K562 (cell line): ENCODE measurements around the gene RABGAP1L. TPM values are rescaled to one million over a fixed set of nuclear protein-coding genes. Genes with fewer than 3 reads are reported as not detected.

Source experiments
- ATAC-seq: fragments of 200-7000 bp; cut with Tn5 transposase; 3 replicates; pipeline ENCODE4 v1.9.1; 2020; ENCODE audit warnings: moderate library complexity
- BruUV-seq: library from RNA; stranded (reverse); fragments of 400-500 nt; replicated peaks from 2 replicates; lab custom pipeline; 2021; lab: Mats Ljungman, UMichigan
- CTCF ChIA-PET: fragments of 300-600 bp; formaldehyde crosslinking; extraction: SDS; loops from one replicate; lab custom pipeline; 2021; ENCODE audit warnings: low intra/inter-chr PET ratio; lab: Yijun Ruan, JAX
- POLR2A ChIA-PET: fragments of 300-600, 350-650 bp; sonication (Branson Sonifier 250); formaldehyde crosslinking; extraction: SDS; loops from one replicate; lab custom pipeline; 2021; ENCODE audit warnings: antibody characterized with exemption, inconsistent platforms; lab: Yijun Ruan, JAX
- DNase-seq, 4 experiments: peaks; one replicate each; pipeline versions ENCODE4 v3.0.0 to v3.0.0-alpha.2; 2011 to 2018; ENCODE audit warnings: low spot score in 3 of 4, mixed read lengths in 3 of 4; ENCODE audit errors: extremely low read depth in 1 of 4
- FAIRE-seq: peaks from 2 replicates; lab custom pipeline; 2011; peaks lifted over from hg19 to GRCh38; lab: Jason Lieb, UNC
- H2AFZ ChIP-seq: 2 replicates; pipeline ENCODE4 v1.6.0; 2011; ENCODE audit warnings: low read depth, low read length, control low read depth, inconsistent platforms
- H3K27ac ChIP-seq: fragments of 200-600 bp; 3 replicates; pipeline ENCODE4 v1.8.0; 2011; ENCODE audit warnings: low read depth, mild to moderate bottlenecking, control low read depth, inconsistent platforms, low read length, moderate library complexity, mixed read lengths; ENCODE audit errors: extremely low read depth
- H3K27me3 ChIP-seq, 2 experiments: fragments of 300-600 bp in 1 of 2; 2 replicates in 1 of 2; 3 replicates in 1 of 2; pipeline versions ENCODE4 v1.6.0 to v1.8.0; 2011; ENCODE audit warnings: inconsistent platforms in 2 of 2, low read length in 2 of 2, mild to moderate bottlenecking in 1 of 2, mixed read lengths in 1 of 2, moderate library complexity in 1 of 2; ENCODE audit not compliant: control insufficient read depth in 2 of 2, insufficient read depth in 2 of 2
- H3K36me3 ChIP-seq: fragments of 300-600 bp; 3 replicates; pipeline ENCODE4 v1.8.0; 2011; ENCODE audit warnings: mild to moderate bottlenecking, low read length, inconsistent platforms; ENCODE audit not compliant: control insufficient read depth, insufficient read depth
- H3K4me1 ChIP-seq, 2 experiments: fragments of 200-600 bp in 1 of 2; replicated peaks in 1 of 2; 2 replicates in 1 of 2; 3 replicates in 1 of 2; pipeline versions ENCODE4 v1.5.1 to v1.8.0; 2011; ENCODE audit warnings: inconsistent platforms in 2 of 2, low read length in 2 of 2, mild to moderate bottlenecking in 1 of 2, mixed read lengths in 1 of 2, moderate library complexity in 1 of 2; ENCODE audit not compliant: control insufficient read depth in 2 of 2, insufficient read depth in 2 of 2
- H3K4me2 ChIP-seq: 2 replicates; pipeline ENCODE4 v1.6.1; 2011; ENCODE audit warnings: low read length, control low read depth, inconsistent platforms, mixed read lengths; ENCODE audit not compliant: insufficient read depth
- H3K4me3 ChIP-seq: fragments of 200-600 bp; sonication (generic), shearing (Covaris generic); 2 replicates; pipeline ENCODE4 v1.5.1; 2016; ENCODE audit warnings: control low read depth, inconsistent platforms
- H3K79me2 ChIP-seq: fragments of 200-600 bp; 3 replicates; pipeline ENCODE4 v1.8.0; 2011; ENCODE audit warnings: low read length, inconsistent platforms; ENCODE audit not compliant: control insufficient read depth, insufficient read depth
- H3K9ac ChIP-seq, 2 experiments: 2 replicates each; pipeline versions ENCODE4 v1.6.0 to v1.6.1; 2011; ENCODE audit warnings: low read depth in 2 of 2, low read length in 2 of 2, control low read depth in 1 of 2, inconsistent platforms in 1 of 2, mild to moderate bottlenecking in 1 of 2, mixed read lengths in 1 of 2; ENCODE audit not compliant: insufficient read depth in 1 of 2
- H3K9me1 ChIP-seq: one replicate; pipeline ENCODE4 v1.6.0; 2011; ENCODE audit warnings: inconsistent platforms, mild to moderate bottlenecking, low read length, moderate library complexity; ENCODE audit not compliant: control insufficient read depth, insufficient read depth
- H3K9me3 ChIP-seq: replicated peaks from 2 replicates; pipeline ENCODE4 v1.5.1; 2011; ENCODE audit warnings: low read depth, low read length, inconsistent platforms; ENCODE audit not compliant: control insufficient read depth, insufficient read depth
- H4K20me1 ChIP-seq: replicated peaks from 2 replicates; pipeline ENCODE4 v1.6.1; 2011; ENCODE audit warnings: low read length, inconsistent platforms, mixed read lengths; ENCODE audit not compliant: control insufficient read depth, insufficient read depth
- CBFB ChIP-seq: sonication (generic); formaldehyde crosslinking; IDR thresholded peaks from 2 replicates; pipeline ENCODE4 v1.4.0; 2020; ENCODE audit warnings: mild to moderate bottlenecking, missing genetic modification reagents
- CBX1 ChIP-seq: sonication (generic); IDR thresholded peaks from 2 replicates; pipeline ENCODE4 v1.6.1; 2016; ENCODE audit warnings: antibody characterized with exemption, low read depth, mild to moderate bottlenecking
- ELK3 ChIP-seq: fragments of 450-650 bp; formaldehyde crosslinking; IDR thresholded peaks from 2 replicates; pipeline ENCODE4 v1.4.0; 2020; ENCODE audit warnings: mild to moderate bottlenecking
- KLF1 ChIP-seq: fragments of 450-650 bp; IDR thresholded peaks from 2 replicates; pipeline ENCODE4 v1.6.1; 2016; ENCODE audit warnings: missing genetic modification characterization, missing compliant biosample characterization
- TCF7L2 ChIP-seq: fragments of 150-350 bp; IDR thresholded peaks from 2 replicates; pipeline ENCODE4 v1.6.1; 2016; ENCODE audit warnings: low read depth, mild to moderate bottlenecking, low read length, moderate library complexity
- WGBS: fragments of 100-300 bp; shearing (Covaris generic); methylation state at CpG from one replicate; pipeline ENCODE4 v1.1.6; 2016; ENCODE audit warnings: low coverage, mixed read lengths; ENCODE audit not compliant: insufficient coverage; ENCODE audit errors: missing lambda C conversion rate; 5-methylcytosine and 5-hydroxymethylcytosine counted together
- in situ Hi-C: fragments of 300-500 bp; cut with MboI; formaldehyde crosslinking; loops from 4 replicates; pipeline ENCODE4 v1.15.0; 2018; ENCODE audit warnings: inconsistent platforms, mixed read lengths
- intact Hi-C: fragments of 100-400 bp; cut with micrococcal nuclease; formaldehyde crosslinking; loops from 2 replicates; pipeline ENCODE4 v1.14.2; 2022
- polyA plus RNA-seq, 8 experiments: library from polyadenylated mRNA; depleted of rRNA in 4 of 8; stranded (reverse) in 5 of 8; unstranded in 3 of 8; fragments of >200 nt; fragmentation: Nextera tagmentation in 2 of 8; fragmentation: Illumina TruSeq in 1 of 8; extraction: Ambion mirVana in 2 of 8; extraction: Trizol in 1 of 8; gene quantifications; 2 replicates each; pipeline versions ENCODE4 v1.2.1 to v1.2.3, GENCODE V29; 2011 to 2014; ENCODE audit warnings: inconsistent platforms in 1 of 8, missing spikeins in 1 of 8
- total RNA-seq, 7 experiments: library from RNA; depleted of rRNA in 6 of 7; stranded (reverse); fragments of >200 nt in 6 of 7; fragmentation: Illumina TruSeq in 2 of 7; extraction: Trizol in 2 of 7; gene quantifications; 2 replicates each; pipeline versions ENCODE4 v1.2.1 to v1.2.3, GENCODE V29; 2011 to 2021; ENCODE audit warnings: low replicate concordance in 1 of 7
- TF ChIP-seq, protein P1 (sequence below): fragments of 250-450 bp; sonication (Bioruptor Pico); IDR thresholded peaks from 2 replicates; pipeline ENCODE4 v1.5.0; 2022; ENCODE audit warnings: mild to moderate bottlenecking

RABGAP1L gene
- total and polyA plus RNA-seq, 9 of the 15 experiments (the other 6 are each of a cell fraction or from before 2014, with no cell fraction given): 16.5 to 44.9 (median 26.7) TPM

DNA sequence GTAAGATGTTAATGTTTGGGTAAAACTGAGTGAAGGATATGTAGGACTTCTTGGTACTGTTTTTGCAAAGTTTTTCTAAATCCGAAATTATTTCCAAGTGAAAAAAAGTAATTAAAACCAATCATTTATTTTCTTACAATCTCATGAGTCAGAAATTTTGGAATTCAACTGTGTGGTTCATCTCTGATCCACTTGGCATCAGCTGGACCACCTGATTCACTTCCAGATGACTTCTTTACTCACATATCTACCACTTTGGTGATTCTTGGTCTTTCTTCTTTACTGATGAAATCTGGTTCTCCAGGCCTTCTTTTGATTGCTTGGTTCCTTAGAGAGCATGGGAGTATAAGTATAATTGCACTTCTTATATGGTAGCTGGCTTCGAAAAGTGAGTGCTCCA is 585.6 kb downstream of the RABGAP1L start:
- no peaks in the 10 kb centered on the region for H3K9me1 ChIP-seq
- no peaks in the 10 kb centered on the region for H3K79me2 ChIP-seq
- no peak overlapping the region for H3K4me2 ChIP-seq
- intact Hi-C loops (loop anchor here (1.0 to 5.0 kb wide), 4 partner anchors 333 to 1323 kb away; no protein-coding TSS in a partner anchor), in situ Hi-C loops (loop anchor here (10.0 to 25.0 kb wide), 2 partner anchors 933 to 1330 kb away; partner anchors contain the start of genes CENPL and DARS2)
- FAIRE-seq (no peak), DNase-seq (no peak), ATAC-seq (no peak)
- no peak overlapping the region for H3K9ac ChIP-seq
- no peak overlapping the region for H3K4me3 ChIP-seq
- CTCF ChIA-PET: interaction anchor here (0.9 to 4.7 kb wide), 4 partner anchors 285 to 2000 kb away, joined by 3 to 35 read pairs (median 15); no protein-coding TSS in a partner anchor
- POLR2A ChIA-PET: interaction anchor here (2.1 kb wide), 1 partner anchor 254 kb away, joined by 11 read pairs; the partner anchor contains the start of gene CACYBP
- no peaks in the 10 kb centered on the region for H3K27me3 ChIP-seq
- H3K27ac ChIP-seq: no peak overlapping the region
- H3K9me3 ChIP-seq: no peaks in the 10 kb centered on the region
- no peaks in the 10 kb centered on the region for H3K36me3 ChIP-seq
- H4K20me1 ChIP-seq: no peaks in the 10 kb centered on the region
- peaks cover 4 to 15% of the 10 kb centered on the region in 2 experiments for H3K4me1 ChIP-seq
- no peak overlapping the region for H2AFZ ChIP-seq
- no TSS peak for BruUV-seq
- WGBS: 35% methylated on average over 2 of the region's 2 CpGs
- TF ChIP-seq TCF7L2 (no peak), CBX1 (no peak), ELK3 (CRISPR knock-in tag) (no peak), KLF1 (tag) (no peak), CBFB (CRISPR knock-in tag) (no peak)
- TF ChIP-seq, protein P1, sequence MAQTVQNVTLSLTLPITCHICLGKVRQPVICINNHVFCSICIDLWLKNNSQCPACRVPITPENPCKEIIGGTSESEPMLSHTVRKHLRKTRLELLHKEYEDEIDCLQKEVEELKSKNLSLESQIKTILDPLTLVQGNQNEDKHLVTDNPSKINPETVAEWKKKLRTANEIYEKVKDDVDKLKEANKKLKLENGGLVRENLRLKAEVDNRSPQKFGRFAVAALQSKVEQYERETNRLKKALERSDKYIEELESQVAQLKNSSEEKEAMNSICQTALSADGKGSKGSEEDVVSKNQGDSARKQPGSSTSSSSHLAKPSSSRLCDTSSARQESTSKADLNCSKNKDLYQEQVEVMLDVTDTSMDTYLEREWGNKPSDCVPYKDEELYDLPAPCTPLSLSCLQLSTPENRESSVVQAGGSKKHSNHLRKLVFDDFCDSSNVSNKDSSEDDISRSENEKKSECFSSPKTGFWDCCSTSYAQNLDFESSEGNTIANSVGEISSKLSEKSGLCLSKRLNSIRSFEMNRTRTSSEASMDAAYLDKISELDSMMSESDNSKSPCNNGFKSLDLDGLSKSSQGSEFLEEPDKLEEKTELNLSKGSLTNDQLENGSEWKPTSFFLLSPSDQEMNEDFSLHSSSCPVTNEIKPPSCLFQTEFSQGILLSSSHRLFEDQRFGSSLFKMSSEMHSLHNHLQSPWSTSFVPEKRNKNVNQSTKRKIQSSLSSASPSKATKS (CRISPR knock-in tag): no peak
